ELF-1 (cell line): Measurements from ENCODE around the gene COG3.
A peak's percentile ranks its signal among the peaks of the same experiment; 100 is the strongest.
"Not testable (repeated sequence)": the region's sequence is repeated elsewhere in the genome, so short reads cannot be mapped to it uniquely, and the experiment has no call there.

Experiments
- DNase-seq: peaks from one replicate; pipeline ENCODE4 v3.0.0-alpha.2; 2016; ENCODE audit warnings: low read depth, low spot score

COG3 gene, protein sequence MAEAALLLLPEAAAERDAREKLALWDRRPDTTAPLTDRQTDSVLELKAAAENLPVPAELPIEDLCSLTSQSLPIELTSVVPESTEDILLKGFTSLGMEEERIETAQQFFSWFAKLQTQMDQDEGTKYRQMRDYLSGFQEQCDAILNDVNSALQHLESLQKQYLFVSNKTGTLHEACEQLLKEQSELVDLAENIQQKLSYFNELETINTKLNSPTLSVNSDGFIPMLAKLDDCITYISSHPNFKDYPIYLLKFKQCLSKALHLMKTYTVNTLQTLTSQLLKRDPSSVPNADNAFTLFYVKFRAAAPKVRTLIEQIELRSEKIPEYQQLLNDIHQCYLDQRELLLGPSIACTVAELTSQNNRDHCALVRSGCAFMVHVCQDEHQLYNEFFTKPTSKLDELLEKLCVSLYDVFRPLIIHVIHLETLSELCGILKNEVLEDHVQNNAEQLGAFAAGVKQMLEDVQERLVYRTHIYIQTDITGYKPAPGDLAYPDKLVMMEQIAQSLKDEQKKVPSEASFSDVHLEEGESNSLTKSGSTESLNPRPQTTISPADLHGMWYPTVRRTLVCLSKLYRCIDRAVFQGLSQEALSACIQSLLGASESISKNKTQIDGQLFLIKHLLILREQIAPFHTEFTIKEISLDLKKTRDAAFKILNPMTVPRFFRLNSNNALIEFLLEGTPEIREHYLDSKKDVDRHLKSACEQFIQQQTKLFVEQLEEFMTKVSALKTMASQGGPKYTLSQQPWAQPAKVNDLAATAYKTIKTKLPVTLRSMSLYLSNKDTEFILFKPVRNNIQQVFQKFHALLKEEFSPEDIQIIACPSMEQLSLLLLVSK

GRCh38 chr13:45464687-45465453, at the start of gene COG3:
Gene COG3 (plus strand): TSS chr13:45464939. CDS start chr13:45465037, 98 bp downstream.
- peak; percentile 94 for DNase-seq

- DNase-seq: no peak
These were observed 49.6 kb upstream of the COG3 start for GRCh38 chr13:45415112-45415511.

- DNase-seq: no peak
These were observed 48.1 kb upstream of the COG3 start for GRCh38 chr13:45416516-45417128.

- peak; percentile 97 for DNase-seq
These were observed 46.8 kb upstream of the COG3 start, which contains the start of gene SLC25A30 for GRCh38 chr13:45417790-45418534. Gene SLC25A30 (minus strand): TSS chr13:45418373. CDS start chr13:45411425, 6,948 bp downstream.

DNA sequence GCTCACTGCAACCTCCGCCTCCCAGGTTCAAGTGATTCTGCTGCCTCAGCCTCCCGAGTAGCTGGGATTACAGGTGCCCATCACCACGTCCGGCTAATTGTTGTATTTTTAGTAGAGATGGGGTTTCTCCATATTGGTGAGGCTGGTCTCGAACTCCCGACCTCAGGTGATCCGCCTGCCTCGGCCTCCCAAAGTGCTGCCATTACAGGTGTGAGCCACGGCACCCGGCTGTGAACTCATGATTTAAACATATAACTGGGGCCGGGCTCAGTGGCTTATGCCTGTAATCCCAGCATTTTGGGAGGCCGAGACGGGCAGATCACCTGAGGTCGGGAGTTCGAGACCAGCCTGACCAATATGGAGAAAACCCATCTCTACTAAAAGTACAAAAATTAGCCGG, 45.4 kb upstream of the COG3 start:
- not testable (repeated sequence) for DNase-seq

- DNase-seq: no peak
These were observed 44.8 kb upstream of the COG3 start for GRCh38 chr13:45419945-45420344.

DNA sequence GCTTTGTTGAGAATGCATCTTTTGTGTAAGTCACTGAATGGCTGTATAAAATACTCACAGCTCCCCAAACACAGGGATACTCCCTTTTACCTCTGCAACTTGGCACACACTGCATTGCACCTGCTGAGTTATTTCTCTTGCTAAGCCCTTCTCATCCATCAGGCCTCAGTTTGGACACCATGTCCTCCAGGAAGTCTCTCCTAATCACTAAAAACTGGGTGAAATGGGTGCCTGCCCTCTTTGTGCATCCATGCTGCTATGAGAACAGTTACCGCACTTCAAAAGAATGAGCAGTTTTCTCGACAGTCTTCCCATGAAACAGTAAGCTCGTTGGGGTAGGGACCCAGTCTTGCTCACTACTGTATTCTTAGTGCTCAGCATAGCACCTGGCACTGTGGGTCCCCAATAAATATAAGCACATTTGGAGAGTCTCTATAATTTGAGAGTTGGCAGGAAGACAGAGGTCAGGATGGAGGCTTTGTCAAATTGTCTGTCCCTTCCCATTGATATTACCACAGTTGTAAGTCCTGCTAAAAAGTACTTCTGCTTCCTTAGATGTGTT, 41.9 kb upstream of the COG3 start:
- DNase-seq: no peak

GRCh38 chr13:45426056-45426841, 38.5 kb upstream of the COG3 start:
- DNase-seq: not testable (repeated sequence)

- DNase-seq: no peak
These were observed 31.9 kb upstream of the COG3 start for GRCh38 chr13:45432737-45433380.

- DNase-seq: no peak
These were observed 31.4 kb upstream of the COG3 start for GRCh38 chr13:45433381-45433790.

- DNase-seq: no peak
These were observed 30.0 kb upstream of the COG3 start for GRCh38 chr13:45434556-45435371.

DNA sequence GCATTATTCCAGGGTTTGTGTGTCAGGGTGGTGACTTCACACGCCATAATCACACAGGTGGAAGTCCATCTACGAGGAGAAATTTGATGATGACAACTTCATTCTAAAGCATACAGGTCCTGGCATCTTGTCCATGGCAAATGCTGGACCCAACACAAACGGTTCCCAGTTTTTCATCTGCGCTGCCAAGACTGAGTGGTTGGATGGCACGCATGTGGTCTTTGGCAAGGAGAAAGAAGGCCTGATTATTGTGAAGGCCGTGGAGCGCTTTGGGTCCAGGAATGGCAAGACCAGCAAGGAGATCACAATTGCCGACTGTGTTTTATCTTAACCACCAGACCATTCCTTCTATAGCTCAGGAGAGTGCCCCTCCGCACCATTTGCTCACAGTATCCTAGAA, 28.4 kb upstream of the COG3 start:
- DNase-seq: no peak

DNA sequence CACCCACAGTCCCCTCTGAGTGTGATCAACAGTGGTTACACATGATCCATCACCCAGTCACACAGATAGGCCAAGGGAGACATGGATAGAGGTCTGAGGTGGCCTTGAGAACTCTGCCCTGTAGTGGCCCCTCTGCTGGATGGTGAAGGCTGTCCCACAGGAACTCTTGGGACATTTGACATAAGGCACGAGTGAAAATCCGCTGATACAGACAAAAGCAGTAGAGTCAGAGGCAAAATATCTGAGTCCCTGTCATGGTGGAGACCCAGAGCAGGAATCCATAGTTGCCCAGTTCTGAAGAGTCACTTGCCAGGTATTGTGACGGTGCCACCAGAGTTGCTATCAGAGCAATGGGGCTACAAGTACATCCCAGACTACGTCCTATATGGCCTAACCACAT, 27.8 kb upstream of the COG3 start:
- no peak for DNase-seq

DNA sequence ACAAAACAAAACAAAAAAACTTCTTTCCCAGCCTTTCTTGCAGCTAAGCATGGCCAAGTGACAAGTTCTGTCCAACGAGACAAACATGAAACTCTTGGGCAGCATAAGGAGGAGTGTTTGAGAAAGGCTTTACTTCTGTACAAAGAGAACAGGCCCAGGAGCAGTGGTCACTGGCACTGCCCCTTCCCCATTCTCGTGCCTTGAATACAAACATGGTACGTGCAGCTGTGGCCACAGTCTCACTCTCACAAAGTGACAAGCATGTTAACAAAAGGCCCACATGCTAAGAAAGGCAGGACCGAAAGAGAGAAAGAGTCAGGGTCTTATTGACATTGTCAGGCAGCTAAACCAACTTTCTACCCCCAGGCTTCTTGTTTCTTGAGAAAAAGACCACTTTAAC, 26.8 kb upstream of the COG3 start:
- DNase-seq: no peak

DNA sequence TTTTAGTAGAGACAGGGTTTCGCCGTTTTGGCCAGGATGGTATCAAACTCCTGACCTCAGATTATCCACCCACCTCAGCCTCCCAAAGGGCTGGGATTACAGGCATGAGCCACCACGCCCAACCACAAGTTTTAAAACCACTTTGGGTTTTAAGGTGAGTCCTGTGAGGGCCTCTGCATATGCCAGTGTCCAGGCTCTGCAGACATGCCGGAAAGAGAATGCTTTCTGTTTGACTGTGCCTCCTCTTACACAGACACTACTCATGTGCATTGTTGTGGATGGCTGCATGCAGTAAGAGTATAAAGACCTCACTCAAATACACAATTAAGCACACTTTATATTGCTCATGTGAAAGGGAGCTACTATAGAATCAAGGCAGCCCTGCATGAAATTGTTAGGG, 25.7 kb upstream of the COG3 start:
- DNase-seq: no peak

DNA sequence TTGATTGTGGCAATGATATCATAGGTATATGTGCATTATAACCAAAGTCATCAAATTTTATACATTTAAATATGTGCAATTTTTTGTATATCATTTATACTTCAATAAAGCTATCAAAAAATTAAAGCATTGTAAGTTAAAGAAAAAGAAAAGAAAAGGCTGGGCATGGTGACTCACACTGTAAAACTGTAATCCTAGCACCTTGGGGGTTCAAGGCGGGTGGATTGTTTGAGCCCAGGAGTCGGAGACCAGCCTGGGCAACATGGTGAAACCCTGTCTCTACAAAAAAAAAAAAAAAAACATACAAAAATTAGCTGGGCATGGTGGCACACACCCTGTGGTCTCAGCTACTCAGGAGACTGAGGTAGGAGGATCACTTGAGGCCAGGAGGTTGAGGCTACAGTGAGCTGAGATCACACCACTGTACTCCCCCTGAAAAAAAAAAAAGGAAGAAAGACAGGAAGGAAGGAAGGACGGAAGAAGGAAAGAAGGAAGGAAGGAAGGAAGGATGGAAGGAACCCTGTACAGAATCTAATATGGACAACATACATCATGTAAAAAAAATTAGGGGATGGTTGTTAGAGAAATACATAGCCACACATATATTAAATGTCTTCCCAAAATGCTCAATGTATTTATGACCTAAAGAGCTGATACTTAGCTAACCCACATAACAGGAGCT, 24.8 kb upstream of the COG3 start:
- no peak for DNase-seq

GRCh38 chr13:45441633-45442032, 23.1 kb upstream of the COG3 start:
- no peak for DNase-seq

GRCh38 chr13:45445053-45445452, 19.7 kb upstream of the COG3 start:
- no peak for DNase-seq
